Pulmonary artery endothelial cell (primary cell): Measurements from ENCODE around the gene SYT15. TPM values are rescaled to one million over a fixed set of nuclear protein-coding genes. Genes with fewer than 3 reads are reported as not detected.

ENCODE experiments used
- total RNA-seq: library from RNA; depleted of rRNA; stranded (reverse); fragments of >200 nt; gene quantifications from 2 replicates; pipeline ENCODE4 v1.2.3, GENCODE V29; 2014

SYT15 gene
- total RNA-seq, 1 donor from 2014 or later = 0.07 TPM

Other genes with a start within 250 kb of the SYT15 start
- 0.04 TPM in 1 of 2 replicates, not detected in the other for gene ANXA8L1, start 203.4 kb upstream of the SYT15 start, total RNA-seq
- gene NPY4R, start 113.2 kb upstream of the SYT15 start, total RNA-seq = not detected in 2 replicates
- gene GPRIN2, start 22.5 kb upstream of the SYT15 start, total RNA-seq = not detected in 2 replicates